ENCODE data around the gene AP4S1.

DNA sequence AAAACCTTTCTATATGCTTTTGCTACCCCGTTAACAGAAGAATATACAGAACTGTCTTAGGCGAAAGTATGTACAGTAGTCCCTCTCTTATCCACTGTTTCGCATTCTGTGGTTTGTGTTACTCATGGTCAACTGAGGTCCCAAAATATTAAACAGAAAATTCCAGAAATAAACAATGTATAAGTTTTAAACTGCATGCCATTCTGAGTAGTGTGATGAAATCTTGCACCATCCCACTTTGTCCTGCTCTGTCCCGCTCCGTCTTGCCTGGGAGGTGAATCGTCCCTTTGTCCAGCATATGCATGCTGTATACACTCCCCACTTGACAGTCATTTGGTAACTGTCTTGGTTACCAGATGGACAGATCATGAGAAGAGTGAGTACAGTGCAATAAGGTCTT lies 70.8 kb downstream of the AP4S1 start:
- TF ChIP-seq, protein P1, sequence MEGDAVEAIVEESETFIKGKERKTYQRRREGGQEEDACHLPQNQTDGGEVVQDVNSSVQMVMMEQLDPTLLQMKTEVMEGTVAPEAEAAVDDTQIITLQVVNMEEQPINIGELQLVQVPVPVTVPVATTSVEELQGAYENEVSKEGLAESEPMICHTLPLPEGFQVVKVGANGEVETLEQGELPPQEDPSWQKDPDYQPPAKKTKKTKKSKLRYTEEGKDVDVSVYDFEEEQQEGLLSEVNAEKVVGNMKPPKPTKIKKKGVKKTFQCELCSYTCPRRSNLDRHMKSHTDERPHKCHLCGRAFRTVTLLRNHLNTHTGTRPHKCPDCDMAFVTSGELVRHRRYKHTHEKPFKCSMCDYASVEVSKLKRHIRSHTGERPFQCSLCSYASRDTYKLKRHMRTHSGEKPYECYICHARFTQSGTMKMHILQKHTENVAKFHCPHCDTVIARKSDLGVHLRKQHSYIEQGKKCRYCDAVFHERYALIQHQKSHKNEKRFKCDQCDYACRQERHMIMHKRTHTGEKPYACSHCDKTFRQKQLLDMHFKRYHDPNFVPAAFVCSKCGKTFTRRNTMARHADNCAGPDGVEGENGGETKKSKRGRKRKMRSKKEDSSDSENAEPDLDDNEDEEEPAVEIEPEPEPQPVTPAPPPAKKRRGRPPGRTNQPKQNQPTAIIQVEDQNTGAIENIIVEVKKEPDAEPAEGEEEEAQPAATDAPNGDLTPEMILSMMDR (IDR thresholded peaks at IDR 0.05; ENCODE audit: low read depth, low read length, poor library complexity, severe bottlenecking) = no peak
- no peak for TF ChIP-seq EZH2phosphoT487 (IDR thresholded peaks at IDR 0.05; ENCODE audit: borderline replicate concordance, low read length)
